ENCODE data around the gene PAM.

GRCh38 chr5:102832445-102832844 is 77.3 kb downstream of the PAM start:
- TF ChIP-seq CTCF (IDR thresholded peaks at IDR 0.05) (no peak), POLR2A (IDR thresholded peaks at IDR 0.05) (no peak)

Data from heart left ventricle (tissue), 13 donors.